Stimulated activated memory B cell treated with anti-CD40 and anti-IgM and Interleukin-4, amounts not matched to agents 10 μg/mL and 1 μg/mL and 100 μg/mL, for 72 hours (primary cell): ENCODE results near the gene STXBP1.

ENCODE experiments used
- ATAC-seq: fragments of 150-1000 bp; cut with Tn5 transposase; 2 replicates; pipeline ENCODE4 v1.10.0; 2021
- H3K27ac Mint-ChIP-seq: one replicate; pipeline ENCODE4 v1.8.0; 2022; ENCODE audit warnings: mild to moderate bottlenecking, mixed read lengths
- H3K27me3 Mint-ChIP-seq: one replicate; pipeline ENCODE4 v1.8.0; 2022; ENCODE audit warnings: mixed read lengths
- H3K36me3 Mint-ChIP-seq: one replicate; pipeline ENCODE4 v1.8.0; 2022; ENCODE audit warnings: mixed read lengths
- H3K4me1 Mint-ChIP-seq: one replicate; pipeline ENCODE4 v1.8.0; 2022; ENCODE audit warnings: mixed read lengths
- H3K4me3 Mint-ChIP-seq: one replicate; pipeline ENCODE4 v1.8.0; 2022; ENCODE audit warnings: mild to moderate bottlenecking, moderate library complexity, mixed read lengths
- H3K9me3 Mint-ChIP-seq: one replicate; pipeline ENCODE4 v1.8.0; 2022; ENCODE audit warnings: mixed read lengths

Gene STXBP1

GRCh38 chr9:127611899-127612790 lies at the start of gene STXBP1:
TSS of gene STXBP1 (plus strand) at chr9:127612277. CDS start at chr9:127612404, 127 bp downstream.
- peaks cover 34% of the 10 kb centered on the region for H3K4me1 Mint-ChIP-seq
- H3K9me3 Mint-ChIP-seq = no peaks in the 10 kb centered on the region
- H3K36me3 Mint-ChIP-seq = no peaks in the 10 kb centered on the region
- peak; percentile 94 for ATAC-seq
- peak within 1 kb of the TSS; percentile 95 for H3K4me3 Mint-ChIP-seq
- H3K27me3 Mint-ChIP-seq = peaks cover 42% of the 10 kb centered on the region
- H3K27ac Mint-ChIP-seq = peak within 1 kb of the TSS; percentile 49

- ATAC-seq = no peak
- H3K4me1 Mint-ChIP-seq = peaks cover under 1% of the 10 kb centered on the region
- peak overlapping the region; percentile 22 for H3K4me3 Mint-ChIP-seq
- H3K27me3 Mint-ChIP-seq = peaks cover 9% of the 10 kb centered on the region
- H3K36me3 Mint-ChIP-seq = no peaks in the 10 kb centered on the region
- no peak overlapping the region for H3K27ac Mint-ChIP-seq
- H3K9me3 Mint-ChIP-seq = no peaks in the 10 kb centered on the region
Observed at GRCh38 chr9:127562279-127562796, 49.7 kb upstream of the STXBP1 start.

GRCh38 chr9:127562841-127563401 lies 49.2 kb upstream of the STXBP1 start:
- peaks cover 4% of the 10 kb centered on the region for H3K4me1 Mint-ChIP-seq
- H3K9me3 Mint-ChIP-seq = no peaks in the 10 kb centered on the region
- no peaks in the 10 kb centered on the region for H3K36me3 Mint-ChIP-seq
- no peak for ATAC-seq
- no peak overlapping the region for H3K27ac Mint-ChIP-seq
- peaks cover 9% of the 10 kb centered on the region for H3K27me3 Mint-ChIP-seq
- no peak overlapping the region for H3K4me3 Mint-ChIP-seq

GRCh38 chr9:127563579-127563978 lies 48.5 kb upstream of the STXBP1 start:
- Mint-ChIP-seq H3K36me3 (no peaks in the 10 kb centered on the region), H3K27ac (no peak overlapping the region), H3K4me1 (peaks cover 4% of the 10 kb centered on the region), H3K27me3 (peaks cover 9% of the 10 kb centered on the region), H3K9me3 (no peaks in the 10 kb centered on the region), H3K4me3 (no peak overlapping the region)
- no peak for ATAC-seq

- Mint-ChIP-seq H3K4me3 (no peak overlapping the region), H3K27ac (no peak overlapping the region), H3K27me3 (peaks cover 9% of the 10 kb centered on the region), H3K9me3 (no peaks in the 10 kb centered on the region), H3K36me3 (no peaks in the 10 kb centered on the region), H3K4me1 (peaks cover 15% of the 10 kb centered on the region)
- ATAC-seq = no peak
Observed at GRCh38 chr9:127565231-127565630, 46.8 kb upstream of the STXBP1 start.

DNA sequence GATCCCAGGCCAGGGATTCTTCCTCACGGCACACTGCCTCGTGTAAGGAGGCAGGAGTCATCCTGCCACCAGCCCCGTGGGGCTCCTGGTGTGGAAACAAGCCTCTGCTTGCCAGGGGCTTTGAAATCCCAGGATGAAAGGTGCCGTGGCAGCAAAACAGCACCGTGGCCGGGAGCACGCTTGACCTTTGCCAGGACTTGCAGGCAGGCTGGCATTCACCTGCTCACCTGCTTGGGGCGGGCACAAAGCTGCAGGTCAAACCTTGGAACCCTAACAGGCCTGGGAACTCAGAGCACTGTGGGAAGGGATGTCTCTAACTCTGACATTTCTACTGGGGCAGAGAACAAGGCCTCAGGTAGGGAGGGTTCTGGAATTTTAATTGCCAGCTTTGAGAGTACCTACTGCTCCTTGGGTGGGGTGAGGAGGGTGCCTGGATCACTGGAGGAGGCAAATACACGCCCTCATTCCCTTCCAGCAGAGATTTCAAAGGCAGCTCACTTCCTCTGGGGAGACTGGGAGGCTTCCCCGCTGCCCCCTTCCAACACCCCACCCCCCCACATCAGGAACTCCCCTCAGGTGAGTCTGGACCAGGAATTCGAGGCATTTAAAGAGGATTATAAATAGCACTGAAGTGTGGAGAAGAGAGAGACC lies 45.6 kb upstream of the STXBP1 start:
- Mint-ChIP-seq H3K9me3 (no peaks in the 10 kb centered on the region), H3K27ac (no peak overlapping the region), H3K4me3 (no peak overlapping the region), H3K27me3 (peaks cover 9% of the 10 kb centered on the region), H3K36me3 (no peaks in the 10 kb centered on the region), H3K4me1 (peaks cover 19% of the 10 kb centered on the region)
- ATAC-seq = no peak

DNA sequence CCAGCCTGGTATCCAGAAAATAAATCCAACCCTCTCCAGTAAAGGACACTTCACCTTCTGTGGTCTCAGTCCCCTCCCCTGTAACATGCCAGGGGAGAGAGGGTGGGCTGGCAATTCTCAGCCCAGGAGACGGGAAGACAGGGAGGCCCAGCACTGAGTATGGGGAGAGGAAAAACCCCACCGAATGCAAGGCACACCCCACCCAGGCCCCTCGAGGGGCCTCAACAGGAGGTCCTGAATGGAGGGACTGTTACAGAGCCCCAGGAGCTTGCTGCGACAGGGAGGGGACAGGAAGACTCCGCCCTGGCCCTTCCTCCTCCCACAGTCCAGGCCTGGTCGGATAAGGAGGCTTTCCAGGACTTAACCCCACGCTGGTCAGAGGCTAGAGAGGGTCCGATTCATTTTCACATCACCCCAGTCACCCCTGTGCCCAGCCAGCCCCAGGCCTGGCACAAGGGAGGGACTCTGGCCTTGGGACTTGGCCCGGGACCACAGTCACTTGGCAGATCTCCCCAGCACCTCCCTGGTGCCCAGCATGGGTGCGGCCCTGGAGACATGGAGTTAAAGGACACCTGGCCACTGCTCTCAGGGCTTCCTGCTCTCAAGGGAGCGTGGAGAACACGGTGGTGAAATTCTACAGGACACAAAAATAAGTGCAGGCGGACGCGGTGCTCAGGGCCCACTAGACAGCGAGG lies 44.9 kb upstream of the STXBP1 start:
- H3K4me3 Mint-ChIP-seq = peak overlapping the region; percentile 63
- H3K27ac Mint-ChIP-seq = peak overlapping the region; percentile 16

GRCh38 chr9:127567730-127568617 lies 44.1 kb upstream of the STXBP1 start:
- Mint-ChIP-seq H3K4me1 (peaks cover 19% of the 10 kb centered on the region), H3K27ac (peak overlapping the region; percentile 16)

More for the DNA sequence above, 44.9 kb upstream of the STXBP1 start:
- H3K4me1 Mint-ChIP-seq = peaks cover 19% of the 10 kb centered on the region
- no peak for ATAC-seq
- no peaks in the 10 kb centered on the region for H3K36me3 Mint-ChIP-seq
- H3K27me3 Mint-ChIP-seq = peaks cover 9% of the 10 kb centered on the region
- H3K9me3 Mint-ChIP-seq = no peaks in the 10 kb centered on the region

GRCh38 chr9:127568618-127568970 lies 43.5 kb upstream of the STXBP1 start:
- ATAC-seq = peak; percentile 29
- Mint-ChIP-seq H3K27ac (no peak overlapping the region), H3K27me3 (no peaks in the 10 kb centered on the region), H3K36me3 (no peaks in the 10 kb centered on the region), H3K4me1 (peaks cover 19% of the 10 kb centered on the region), H3K9me3 (no peaks in the 10 kb centered on the region), H3K4me3 (peak overlapping the region; percentile 63)

More at GRCh38 chr9:127567730-127568617, 44.1 kb upstream of the STXBP1 start:
- Mint-ChIP-seq H3K27me3 (peaks cover 4% of the 10 kb centered on the region), H3K4me3 (peak overlapping the region; percentile 63), H3K36me3 (no peaks in the 10 kb centered on the region), H3K9me3 (no peaks in the 10 kb centered on the region)
- ATAC-seq = peak; percentile 1

- Mint-ChIP-seq H3K27ac (peak overlapping the region; percentile 33), H3K36me3 (no peaks in the 10 kb centered on the region), H3K4me3 (peak overlapping the region; percentile 83), H3K9me3 (no peaks in the 10 kb centered on the region), H3K4me1 (peaks cover 22% of the 10 kb centered on the region), H3K27me3 (no peaks in the 10 kb centered on the region)
- peak; percentile 90 for ATAC-seq
Observed at GRCh38 chr9:127568971-127569885, 42.8 kb upstream of the STXBP1 start.

DNA sequence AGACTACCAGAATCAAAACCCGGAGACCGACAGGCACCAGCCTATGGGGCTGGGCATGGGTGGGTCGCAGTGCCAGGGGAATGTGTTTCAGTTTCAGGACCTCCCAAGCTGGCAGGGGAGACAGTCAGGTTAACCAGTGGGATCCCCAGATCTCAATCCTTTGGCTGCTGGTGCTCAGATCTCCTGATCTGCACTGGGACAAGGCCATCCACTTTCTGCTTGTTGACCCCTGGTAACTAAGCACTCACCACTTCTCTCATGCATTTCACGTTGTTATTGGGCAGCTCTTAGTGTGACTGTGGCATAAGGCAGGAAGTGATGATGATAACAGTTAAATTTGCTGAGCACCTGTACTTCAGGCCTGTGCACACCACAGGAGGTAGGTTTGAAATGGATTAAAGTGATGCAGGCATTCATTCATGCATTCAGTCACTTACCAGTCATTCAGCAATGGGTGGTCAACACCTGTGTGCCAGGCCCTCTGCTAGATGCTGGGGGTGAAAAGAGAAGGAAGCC lies 42.1 kb upstream of the STXBP1 start:
- no peaks in the 10 kb centered on the region for H3K36me3 Mint-ChIP-seq
- no peaks in the 10 kb centered on the region for H3K9me3 Mint-ChIP-seq
- peak; percentile 49 for ATAC-seq
- no peaks in the 10 kb centered on the region for H3K27me3 Mint-ChIP-seq
- H3K4me1 Mint-ChIP-seq = peaks cover 30% of the 10 kb centered on the region
- peak overlapping the region; percentile 33 for H3K27ac Mint-ChIP-seq
- H3K4me3 Mint-ChIP-seq = peak overlapping the region; percentile 83

GRCh38 chr9:127570533-127571111 lies 41.5 kb upstream of the STXBP1 start:
- Mint-ChIP-seq H3K4me3 (no peak overlapping the region), H3K27me3 (no peaks in the 10 kb centered on the region), H3K4me1 (peaks cover 33% of the 10 kb centered on the region), H3K27ac (no peak overlapping the region), H3K36me3 (no peaks in the 10 kb centered on the region), H3K9me3 (no peaks in the 10 kb centered on the region)
- ATAC-seq = no peak

DNA sequence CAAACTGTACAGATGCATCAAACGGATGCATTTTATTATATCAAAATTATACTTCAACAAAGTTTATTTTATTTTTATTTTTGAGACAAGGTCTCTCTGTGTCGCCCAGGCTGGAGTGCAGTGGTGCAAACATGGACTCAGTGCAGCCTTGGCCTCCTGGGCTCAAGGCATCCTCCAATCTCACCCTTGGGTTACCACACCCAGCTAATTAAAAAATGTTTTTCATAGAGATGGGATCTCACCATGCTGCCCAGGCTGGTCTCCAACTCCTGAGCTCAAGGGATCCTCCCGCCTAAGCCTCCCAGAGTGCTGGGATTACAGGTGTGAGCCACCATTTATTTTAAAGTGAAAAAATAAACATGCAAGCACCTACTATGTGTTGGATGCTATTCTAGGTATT lies 40.1 kb upstream of the STXBP1 start:
- no peaks in the 10 kb centered on the region for H3K9me3 Mint-ChIP-seq
- peaks cover 9% of the 10 kb centered on the region for H3K27me3 Mint-ChIP-seq
- no peak overlapping the region for H3K4me3 Mint-ChIP-seq
- no peaks in the 10 kb centered on the region for H3K36me3 Mint-ChIP-seq
- no peak for ATAC-seq
- H3K27ac Mint-ChIP-seq = no peak overlapping the region
- H3K4me1 Mint-ChIP-seq = peaks cover 40% of the 10 kb centered on the region
